Endothelial cell of umbilical vein (primary cell): ENCODE measurements around the gene CSNK1D. TPM values are rescaled to one million over a fixed set of nuclear protein-coding genes. Genes with fewer than 3 reads are reported as not detected.

Experiments
- BruUV-seq: library from RNA; stranded (reverse); fragments of 400-500 nt; replicated peaks from 2 replicates; lab custom pipeline; 2021; lab: Mats Ljungman, UMichigan
- CTCF ChIA-PET: fragments of 300-600, 350-600 bp; sonication (Branson Sonifier 250); formaldehyde crosslinking; loops from one replicate; lab custom pipeline; 2021; ENCODE audit warnings: antibody characterized with exemption, inconsistent platforms; lab: Charles Lee
- POLR2A ChIA-PET: fragments of 300-600, 350-600 bp; sonication (Branson Sonifier 250); formaldehyde crosslinking; loops from one replicate; lab custom pipeline; 2021; ENCODE audit warnings: antibody characterized with exemption, inconsistent platforms; lab: Charles Lee
- DNase-seq: peaks from one replicate; pipeline ENCODE4 v3.0.0-alpha.2; 2011; ENCODE audit warnings: low read depth, low spot score
- FAIRE-seq: peaks from 2 replicates; lab custom pipeline; 2011; peaks lifted over from hg19 to GRCh38; lab: Jason Lieb, UNC
- H2AFZ ChIP-seq: 2 replicates; pipeline ENCODE4 v1.6.0; 2012; ENCODE audit warnings: low read depth, low read length, control low read depth, inconsistent platforms
- H3K27ac ChIP-seq: 2 replicates; pipeline ENCODE4 v1.5.1; 2011; ENCODE audit warnings: low read depth, mild to moderate bottlenecking, control low read depth, low read length, moderate library complexity; ENCODE audit not compliant: insufficient read depth
- H3K27me3 ChIP-seq, 2 experiments: 2 replicates each; pipeline versions ENCODE4 v1.6.0 to v1.6.1; 2011; ENCODE audit warnings: low read length in 2 of 2, mixed read lengths in 1 of 2; ENCODE audit not compliant: control insufficient read depth in 2 of 2, insufficient read depth in 2 of 2
- H3K36me3 ChIP-seq, 2 experiments: 2 replicates in 1 of 2; 3 replicates in 1 of 2; pipeline ENCODE4 v1.5.1; 2011; ENCODE audit warnings: low read length in 2 of 2, mild to moderate bottlenecking in 1 of 2, moderate library complexity in 1 of 2; ENCODE audit not compliant: control insufficient read depth in 2 of 2, insufficient read depth in 2 of 2; ENCODE audit errors: extremely low read depth in 1 of 2
- H3K4me1 ChIP-seq: 3 replicates; pipeline ENCODE4 v1.5.1; 2011; ENCODE audit warnings: mild to moderate bottlenecking, low read length; ENCODE audit not compliant: control insufficient read depth, insufficient read depth; ENCODE audit errors: extremely low read depth
- H3K4me2 ChIP-seq: 2 replicates; pipeline ENCODE4 v1.6.1; 2011; ENCODE audit warnings: low read length, control low read depth, mixed read lengths; ENCODE audit not compliant: insufficient read depth
- H3K4me3 ChIP-seq, 3 experiments: fragments of 200-600 bp in 1 of 3; sonication (generic), shearing (Covaris generic) in 1 of 3; replicated peaks in 1 of 3; 2 replicates each; pipeline ENCODE4 v1.5.1; 2011 to 2016; ENCODE audit warnings: control low read depth in 3 of 3, low read length in 3 of 3, mild to moderate bottlenecking in 2 of 3, inconsistent platforms in 1 of 3, low read depth in 1 of 3, moderate library complexity in 1 of 3; ENCODE audit not compliant: insufficient read depth in 1 of 3
- H3K79me2 ChIP-seq: 2 replicates; pipeline ENCODE4 v1.6.0; 2012; ENCODE audit warnings: low read length, inconsistent platforms; ENCODE audit not compliant: control insufficient read depth, insufficient read depth
- H3K9ac ChIP-seq: replicated peaks from 2 replicates; pipeline ENCODE3; 2011; ENCODE audit warnings: low read length, control low read depth; ENCODE audit not compliant: insufficient read depth; ENCODE audit errors: extremely low read depth
- H3K9me1 ChIP-seq: replicated peaks from 3 replicates; pipeline ENCODE4 v1.6.0; 2011; ENCODE audit warnings: mild to moderate bottlenecking, low read length; ENCODE audit not compliant: control insufficient read depth, insufficient read depth; ENCODE audit errors: extremely low read depth
- H3K9me3 ChIP-seq: replicated peaks from 2 replicates; pipeline ENCODE4 v1.5.1; 2012; ENCODE audit warnings: low read length, inconsistent platforms; ENCODE audit not compliant: control insufficient read depth, insufficient read depth
- H4K20me1 ChIP-seq: replicated peaks from 2 replicates; pipeline ENCODE3; 2011; ENCODE audit warnings: mild to moderate bottlenecking, low read length; ENCODE audit not compliant: control insufficient read depth, insufficient read depth; ENCODE audit errors: extremely low read depth
- FOS ChIP-seq: IDR thresholded peaks from 2 replicates; pipeline ENCODE4 v1.6.1; 2011; ENCODE audit warnings: mild to moderate bottlenecking, low read length, moderate library complexity, borderline replicate concordance; ENCODE audit not compliant: insufficient read depth
- JUN ChIP-seq: IDR thresholded peaks from 2 replicates; pipeline ENCODE4 v1.6.1; 2011; ENCODE audit warnings: borderline replicate concordance, low read depth; ENCODE audit not compliant: insufficient read length, insufficient read depth
- POLR2AphosphoS5 ChIP-seq: IDR thresholded peaks from 2 replicates; pipeline ENCODE4 v1.6.1; 2012; ENCODE audit warnings: low read depth, mild to moderate bottlenecking, control low read depth, low read length, moderate library complexity; ENCODE audit not compliant: insufficient read depth
- dilution Hi-C: fragments of 300-500 bp; cut with MboI; formaldehyde crosslinking; loops from one replicate; pipeline ENCODE4 v1.15.0; 2019; ENCODE audit warnings: low sequenced_read_pairs; ENCODE audit not compliant: extremely low pct_ligation_motif_present
- intact Hi-C: fragments of 100-400 bp; cut with micrococcal nuclease; formaldehyde crosslinking; loops from one replicate; pipeline ENCODE4 v1.10.0; 2022
- polyA plus RNA-seq, 4 experiments: library from polyadenylated mRNA; depleted of rRNA in 3 of 4; stranded (reverse) in 3 of 4; unstranded in 1 of 4; fragments of >200 nt; gene quantifications; 2 replicates each; pipeline versions ENCODE4 v1.2.1 to v1.2.3, GENCODE V29; 2011 to 2012; ENCODE audit warnings: missing spikeins in 1 of 4
- total RNA-seq: library from RNA; stranded (reverse); gene quantifications from 2 replicates; pipeline ENCODE4 v1.2.3, GENCODE V29; 2021
- TF ChIP-seq, protein P1 (sequence below), 2 donors: IDR thresholded peaks; 1 replicate in 1 of 2; 2 replicates in 1 of 2; pipeline ENCODE4 v1.5.1; 2011; ENCODE audit warnings: low read length in 2 of 2, mild to moderate bottlenecking in 2 of 2, moderate library complexity in 2 of 2, control low read depth in 1 of 2, inconsistent platforms in 1 of 2, low read depth in 1 of 2; ENCODE audit not compliant: insufficient read depth in 1 of 2; ENCODE audit errors: extremely low read depth in 1 of 2

CSNK1D gene
- total and polyA plus RNA-seq, 2 donors (not counting 3 experiments of a cell fraction or from before 2014, with no cell fraction given): 127 to 155 TPM

DNA sequence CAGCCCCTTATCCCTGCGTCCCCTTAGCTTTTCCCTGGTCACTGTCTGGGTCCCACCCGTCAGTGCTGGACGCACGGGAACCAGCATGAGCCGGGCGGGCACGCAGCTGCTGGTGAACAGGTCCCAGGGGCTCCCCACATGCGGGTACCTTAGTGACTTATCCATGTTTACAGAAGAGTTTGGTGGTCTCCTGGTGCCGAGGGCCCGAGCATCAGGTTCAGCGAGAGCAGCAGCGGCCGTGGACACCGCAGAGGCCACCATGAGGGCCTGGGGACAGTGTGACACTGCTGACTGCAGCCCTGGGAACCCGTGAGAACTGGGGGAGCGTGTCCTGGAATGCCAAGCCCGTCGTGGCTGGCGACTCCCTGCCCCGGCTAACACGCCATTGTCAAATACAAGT is 37.4 kb upstream of the CSNK1D start:
- Histone ChIP-seq H3K79me2 (no peaks in the 10 kb centered on the region), H3K4me2 (no peak overlapping the region), H3K27ac (no peak overlapping the region), H3K9ac (no peak overlapping the region), H4K20me1 (no peaks in the 10 kb centered on the region), H3K9me3 (no peaks in the 10 kb centered on the region), H3K9me1 (no peaks in the 10 kb centered on the region), H3K4me1 (no peaks in the 10 kb centered on the region), H3K4me3 (no peak overlapping the region), H3K36me3 (no peaks in the 10 kb centered on the region), H3K27me3 (peaks cover 2 to 3% of the 10 kb centered on the region in 2 experiments), H2AFZ (no peak overlapping the region)
- ChIA-PET CTCF (interaction anchor here (0.7 kb wide), 1 partner anchor 10 kb away, joined by 3 read pairs; no protein-coding TSS in a partner anchor), POLR2A (no interaction called here)
- BruUV-seq: no TSS peak
- FAIRE-seq (no peak), DNase-seq (no peak)
- intact Hi-C loops (no loop called here), dilution Hi-C loops (no loop called here)
- TF ChIP-seq JUN: no peak

DNA sequence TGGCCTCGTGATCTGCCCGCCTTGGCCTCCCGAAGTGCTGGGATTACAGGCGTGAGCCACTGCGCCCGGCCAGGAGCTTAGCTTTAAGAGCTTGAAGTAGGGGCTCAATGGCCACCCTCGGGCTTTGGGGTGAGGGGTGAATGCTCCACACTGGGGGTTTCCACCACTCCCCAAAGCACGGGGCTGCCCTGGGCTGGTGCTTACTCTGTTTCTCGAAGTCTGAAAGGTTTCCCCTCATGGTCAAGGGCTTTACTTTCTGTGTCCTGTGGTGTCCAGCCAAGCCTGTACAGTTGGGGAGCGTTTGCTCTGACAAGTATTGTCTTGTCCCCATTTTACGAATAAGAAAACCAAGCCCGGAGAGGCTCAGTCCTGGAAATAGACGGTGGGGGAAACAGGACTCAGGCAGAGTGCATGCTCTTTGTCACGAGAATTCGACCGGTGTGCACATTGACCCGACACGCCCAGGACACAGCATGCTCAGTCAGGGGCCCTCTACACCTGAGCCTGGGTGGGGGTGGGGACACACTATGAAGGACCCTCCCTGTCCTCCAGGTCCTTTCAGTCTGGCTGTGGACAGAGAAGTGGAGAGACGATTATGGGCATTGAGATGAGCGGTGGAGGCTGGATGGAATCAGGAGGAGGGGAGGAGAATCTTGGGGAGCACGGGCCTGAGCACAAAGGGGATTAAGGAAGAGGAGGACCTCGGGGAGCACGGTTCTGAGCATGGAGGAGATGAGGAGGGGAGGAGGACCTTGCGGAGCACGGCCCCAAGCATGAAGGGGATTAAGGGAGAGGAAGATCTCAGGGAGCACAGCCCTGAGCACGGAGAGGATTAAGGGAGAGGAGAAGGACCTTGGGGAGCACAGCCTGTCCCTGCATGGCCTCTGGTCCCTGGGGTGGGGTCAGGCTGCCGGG is 36.4 kb upstream of the CSNK1D start:
- H4K20me1 ChIP-seq: no peaks in the 10 kb centered on the region
- ChIA-PET CTCF (no interaction called here), POLR2A (no interaction called here)
- H3K4me2 ChIP-seq: no peak overlapping the region
- H3K9me3 ChIP-seq: no peaks in the 10 kb centered on the region
- intact Hi-C loops: no loop called here
- FAIRE-seq: no peak
- DNase-seq: no peak
- no peaks in the 10 kb centered on the region for H3K36me3 ChIP-seq
- BruUV-seq: no TSS peak
- H3K9me1 ChIP-seq: no peaks in the 10 kb centered on the region
- no peaks in the 10 kb centered on the region for H3K79me2 ChIP-seq
- TF ChIP-seq JUN (no peak), POLR2AphosphoS5 (no peak), FOS (no peak)
- TF ChIP-seq, protein P1, sequence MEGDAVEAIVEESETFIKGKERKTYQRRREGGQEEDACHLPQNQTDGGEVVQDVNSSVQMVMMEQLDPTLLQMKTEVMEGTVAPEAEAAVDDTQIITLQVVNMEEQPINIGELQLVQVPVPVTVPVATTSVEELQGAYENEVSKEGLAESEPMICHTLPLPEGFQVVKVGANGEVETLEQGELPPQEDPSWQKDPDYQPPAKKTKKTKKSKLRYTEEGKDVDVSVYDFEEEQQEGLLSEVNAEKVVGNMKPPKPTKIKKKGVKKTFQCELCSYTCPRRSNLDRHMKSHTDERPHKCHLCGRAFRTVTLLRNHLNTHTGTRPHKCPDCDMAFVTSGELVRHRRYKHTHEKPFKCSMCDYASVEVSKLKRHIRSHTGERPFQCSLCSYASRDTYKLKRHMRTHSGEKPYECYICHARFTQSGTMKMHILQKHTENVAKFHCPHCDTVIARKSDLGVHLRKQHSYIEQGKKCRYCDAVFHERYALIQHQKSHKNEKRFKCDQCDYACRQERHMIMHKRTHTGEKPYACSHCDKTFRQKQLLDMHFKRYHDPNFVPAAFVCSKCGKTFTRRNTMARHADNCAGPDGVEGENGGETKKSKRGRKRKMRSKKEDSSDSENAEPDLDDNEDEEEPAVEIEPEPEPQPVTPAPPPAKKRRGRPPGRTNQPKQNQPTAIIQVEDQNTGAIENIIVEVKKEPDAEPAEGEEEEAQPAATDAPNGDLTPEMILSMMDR (IDR thresholded peaks at IDR 0.05; ENCODE audit: extremely low read depth in 1 of 2, insufficient read depth in 1 of 2, low read depth in 1 of 2, low read length in 2 of 2): no peak
- no peak overlapping the region for H3K4me3 ChIP-seq
- peaks cover 0 to 2% of the 10 kb centered on the region in 2 experiments for H3K27me3 ChIP-seq
- no peak overlapping the region for H3K9ac ChIP-seq
- H3K4me1 ChIP-seq: no peaks in the 10 kb centered on the region
- no peak overlapping the region for H3K27ac ChIP-seq
- no peak overlapping the region for H2AFZ ChIP-seq
- dilution Hi-C loops: no loop called here
